ENCODE data around the gene ARIH2. TPM values are rescaled to one million over a fixed set of nuclear protein-coding genes. Genes with fewer than 3 reads are reported as not detected.

ARIH2 gene
- total RNA-seq (89.3 and 116 TPM in 2 replicates), polyA plus RNA-seq (78.1 and 78.6 TPM in 2 replicates)

- DNase-seq (ENCODE audit: low read depth in 1 of 2, low spot score in 1 of 2), result peak; percentile 96 to 97
- no peaks in the 10 kb centered on the region for H3K9me3 ChIP-seq (ENCODE audit: low read depth)
- H3K4me1 ChIP-seq (ENCODE audit: low read depth), result peaks cover 7% of the 10 kb centered on the region
- peak; percentile 4 for TF ChIP-seq CTCF (IDR thresholded peaks at IDR 0.05; ENCODE audit: low read depth, low read length)
- H3K36me3 ChIP-seq, result peaks cover 3% of the 10 kb centered on the region
- no peaks in the 10 kb centered on the region for H3K27me3 ChIP-seq
- H3K4me3 ChIP-seq, result peak within 1 kb of the TSS; percentile 91
- peak within 1 kb of the TSS; percentile 93 for H3K27ac ChIP-seq
Observed at GRCh38 chr3:48918388-48919214, at the start of gene ARIH2. ARIH2 (plus strand) TSS chr3:48918842; CDS start chr3:48927559, 8,717 bp downstream.

GRCh38 chr3:48877671-48878070 lies 41.0 kb upstream of the ARIH2 start:
- no peak overlapping the region for H3K4me3 ChIP-seq
- no peaks in the 10 kb centered on the region for H3K36me3 ChIP-seq
- no peak for TF ChIP-seq CTCF (IDR thresholded peaks at IDR 0.05; ENCODE audit: low read depth, low read length)
- H3K4me1 ChIP-seq (ENCODE audit: low read depth), result peaks cover 17% of the 10 kb centered on the region
- no peak overlapping the region for H3K27ac ChIP-seq
- H3K9me3 ChIP-seq (ENCODE audit: low read depth), result no peaks in the 10 kb centered on the region
- no peak for DNase-seq (ENCODE audit: low read depth in 1 of 2, low spot score in 1 of 2)
- no peaks in the 10 kb centered on the region for H3K27me3 ChIP-seq

GRCh38 chr3:48879307-48879993 lies 39.2 kb upstream of the ARIH2 start:
- no peak for TF ChIP-seq CTCF (IDR thresholded peaks at IDR 0.05; ENCODE audit: low read depth, low read length)
- H3K27me3 ChIP-seq, result no peaks in the 10 kb centered on the region

GRCh38 chr3:48879994-48880377 lies 38.7 kb upstream of the ARIH2 start:
- no peak overlapping the region for H3K27ac ChIP-seq
- no peak overlapping the region for H3K4me3 ChIP-seq
- H3K27me3 ChIP-seq, result no peaks in the 10 kb centered on the region
- no peaks in the 10 kb centered on the region for H3K36me3 ChIP-seq
- no peak for TF ChIP-seq CTCF (IDR thresholded peaks at IDR 0.05; ENCODE audit: low read depth, low read length)
- no peaks in the 10 kb centered on the region for H3K9me3 ChIP-seq (ENCODE audit: low read depth)
- no peak for DNase-seq (ENCODE audit: low read depth in 1 of 2, low spot score in 1 of 2)
- H3K4me1 ChIP-seq (ENCODE audit: low read depth), result peaks cover 17% of the 10 kb centered on the region

More at GRCh38 chr3:48879307-48879993, 39.2 kb upstream of the ARIH2 start:
- Histone ChIP-seq H3K4me1 (ENCODE audit: low read depth) (peaks cover 17% of the 10 kb centered on the region), H3K27ac (no peak overlapping the region), H3K4me3 (no peak overlapping the region), H3K36me3 (no peaks in the 10 kb centered on the region), H3K9me3 (ENCODE audit: low read depth) (no peaks in the 10 kb centered on the region)
- no peak for DNase-seq (ENCODE audit: low read depth in 1 of 2, low spot score in 1 of 2)

GRCh38 chr3:48881006-48881405 lies 37.6 kb upstream of the ARIH2 start:
- Histone ChIP-seq H3K4me3 (no peak overlapping the region), H3K4me1 (ENCODE audit: low read depth) (peaks cover 17% of the 10 kb centered on the region), H3K36me3 (no peaks in the 10 kb centered on the region), H3K9me3 (ENCODE audit: low read depth) (no peaks in the 10 kb centered on the region), H3K27ac (peak overlapping the region; percentile 73), H3K27me3 (no peaks in the 10 kb centered on the region)
- no peak for TF ChIP-seq CTCF (IDR thresholded peaks at IDR 0.05; ENCODE audit: low read depth, low read length)
- DNase-seq (ENCODE audit: low read depth in 1 of 2, low spot score in 1 of 2), result no peak
